RPMI8226 (cell line): ENCODE data around the gene SH3GLB2.
"Not testable (repeated sequence)": the region's sequence is repeated elsewhere in the genome, so short reads cannot be mapped to it uniquely, and the experiment has no call there.

ENCODE experiments used
- DNase-seq: peaks from one replicate; pipeline ENCODE4 v3.0.0-alpha.2; 2015

SH3GLB2 gene

DNA sequence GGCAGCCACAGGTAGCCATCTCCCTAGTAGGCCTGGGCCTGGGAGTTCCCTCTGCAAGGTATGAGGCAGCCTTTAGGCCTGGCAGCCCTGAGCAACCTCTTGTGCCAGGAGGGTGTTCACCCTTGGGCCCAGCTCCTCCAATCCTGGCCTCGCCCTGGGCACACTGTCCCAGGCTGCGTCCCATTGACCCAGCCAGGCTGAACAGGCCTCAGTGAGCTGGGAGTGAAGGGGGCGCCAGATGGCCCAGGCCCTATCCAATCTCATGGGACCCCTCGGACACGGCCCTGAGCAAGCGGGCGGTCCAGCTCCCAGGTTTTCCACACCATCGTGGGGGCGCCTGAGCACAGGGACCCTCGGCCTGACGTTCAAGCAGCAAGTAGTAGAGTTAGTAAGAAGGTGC lies 14.5 kb downstream of the SH3GLB2 start:
- DNase-seq, result no peak

DNA sequence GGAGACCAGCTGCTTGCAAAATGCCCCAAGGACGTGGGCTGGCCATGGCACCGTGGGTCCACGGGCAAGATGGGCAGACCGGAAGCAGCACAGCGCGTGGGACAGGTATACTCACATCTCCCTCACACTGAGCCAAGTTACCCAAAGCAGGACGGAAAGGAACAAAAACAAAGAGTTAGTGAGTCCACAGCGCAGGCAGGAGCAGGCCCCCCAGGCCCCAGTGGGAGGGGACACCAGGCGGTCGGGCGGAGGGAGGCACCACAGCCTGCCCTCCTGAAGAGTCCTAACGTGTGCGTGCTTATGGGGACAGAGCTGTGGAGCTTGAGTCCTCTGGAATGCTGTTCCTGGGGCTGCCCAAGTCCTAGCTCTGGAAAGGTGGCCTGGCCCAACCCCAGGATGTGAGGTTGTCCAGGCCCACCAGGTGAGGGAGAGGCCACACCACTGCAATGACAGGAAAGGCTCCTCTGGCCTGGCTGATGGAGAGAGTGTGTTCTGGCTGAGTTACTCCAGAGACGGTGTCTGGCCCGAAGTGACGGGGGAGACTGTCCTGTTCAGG lies 15.2 kb downstream of the SH3GLB2 start:
- DNase-seq, result no peak

- DNase-seq, result no peak
These were observed 15.8 kb downstream of the SH3GLB2 start for GRCh38 chr9:129012343-129012742.

DNA sequence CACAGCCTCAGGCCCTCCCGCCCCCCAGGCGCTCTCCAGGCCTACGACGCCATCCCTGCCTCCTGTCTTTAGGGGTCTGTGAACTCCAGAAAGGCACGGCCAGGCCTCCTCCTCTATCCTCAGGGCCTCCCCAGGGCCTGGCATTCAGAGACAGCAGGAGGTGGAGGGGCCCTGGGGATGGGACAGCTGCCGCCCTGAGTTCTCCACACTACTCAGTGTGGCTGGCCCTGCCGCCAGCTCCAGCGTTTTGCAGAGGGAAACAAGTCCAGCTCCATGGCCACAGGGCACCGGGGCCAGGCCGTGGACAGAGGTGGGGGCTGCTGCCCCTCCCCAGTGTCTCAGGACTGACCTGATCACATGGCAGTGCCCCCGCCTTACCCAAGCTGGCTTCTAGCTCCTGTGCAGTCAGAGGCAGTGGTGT lies 16.4 kb downstream of the SH3GLB2 start:
- no peak for DNase-seq

DNA sequence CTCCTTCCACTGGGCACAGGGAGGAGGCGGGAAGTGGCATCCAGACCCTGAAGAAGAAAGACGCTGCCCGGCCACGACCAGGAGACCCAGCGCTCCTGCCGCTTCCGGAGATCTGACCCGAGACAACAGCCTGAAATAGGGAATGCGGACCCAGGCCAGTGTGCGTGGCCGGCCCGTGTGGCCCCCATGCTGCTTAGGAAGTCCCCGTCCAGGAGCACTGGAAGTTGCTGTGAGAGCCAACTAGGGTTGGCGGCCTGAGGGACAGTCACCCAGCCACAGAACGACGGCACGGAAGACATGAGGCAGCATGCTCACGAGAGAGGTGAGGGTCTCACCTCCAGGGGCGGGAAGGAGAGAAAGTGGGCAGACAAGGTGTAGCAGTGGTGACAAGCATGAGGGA lies 17.0 kb downstream of the SH3GLB2 start:
- no peak for DNase-seq

DNA sequence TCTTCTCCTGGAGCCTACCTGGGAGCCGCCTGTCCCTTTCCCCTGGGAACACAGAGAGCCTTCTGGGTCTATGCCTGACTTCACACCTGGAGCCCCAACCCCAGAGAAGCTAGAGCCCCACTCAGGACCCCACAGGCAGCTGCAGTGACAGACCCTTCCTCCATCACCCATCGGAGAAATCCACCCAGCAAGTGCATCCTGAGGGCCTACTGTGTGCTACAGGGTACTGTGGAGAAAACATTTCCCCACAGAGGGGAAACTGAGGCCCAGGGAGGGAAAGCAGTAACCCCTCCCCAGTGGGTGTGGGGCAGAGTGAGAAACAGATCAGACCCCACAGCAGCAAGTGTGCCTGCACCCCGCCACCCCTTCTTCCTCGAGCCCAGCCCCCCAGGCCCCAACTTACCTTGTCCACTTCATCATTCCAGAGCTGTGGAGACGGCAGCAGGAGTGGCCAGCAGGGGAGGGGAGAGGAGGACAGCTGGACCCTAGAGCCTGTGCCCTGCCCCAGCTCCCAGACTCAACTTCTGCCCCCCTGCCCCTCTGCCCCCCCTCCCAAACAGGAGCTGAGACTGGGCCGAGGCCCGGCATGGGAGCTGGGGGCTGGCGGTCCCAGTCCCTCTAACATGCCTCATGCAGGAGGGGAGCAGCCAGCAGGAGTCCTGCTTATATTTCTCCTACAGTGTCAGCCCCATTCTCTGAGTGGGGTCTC lies 17.7 kb downstream of the SH3GLB2 start:
- no peak for DNase-seq

GRCh38 chr9:129009584-129010141 lies 18.5 kb downstream of the SH3GLB2 start:
- DNase-seq, result no peak

- no peak for DNase-seq
These were observed 19.0 kb downstream of the SH3GLB2 start for GRCh38 chr9:129008986-129009583.

DNA sequence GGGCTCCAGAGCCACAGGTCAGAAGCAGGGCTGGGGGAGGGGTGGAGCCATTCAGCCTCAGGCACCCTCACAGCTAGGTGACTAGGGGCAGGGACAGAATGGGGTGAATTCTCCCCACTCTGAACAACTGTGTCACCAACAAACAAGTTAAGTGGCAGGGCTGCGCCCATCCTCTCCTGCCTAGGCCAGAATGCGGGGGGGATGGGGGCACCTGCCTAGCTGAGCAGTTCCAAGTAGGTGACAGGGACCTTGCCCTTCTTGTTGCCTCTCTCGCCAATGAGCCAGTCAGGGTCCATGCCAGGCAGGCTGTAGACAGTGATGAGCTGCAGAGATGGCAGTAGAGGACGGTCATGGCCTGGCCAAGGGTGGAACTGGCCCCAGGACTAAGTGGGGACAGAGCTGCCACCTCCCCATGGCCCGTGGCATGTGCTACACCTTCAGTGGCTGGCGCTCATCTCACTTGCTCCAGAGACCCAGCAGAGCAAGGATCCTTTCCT lies 19.6 kb downstream of the SH3GLB2 start:
- no peak for DNase-seq

- no peak for DNase-seq
These were observed 20.2 kb downstream of the SH3GLB2 start for GRCh38 chr9:129007766-129008468.

DNA sequence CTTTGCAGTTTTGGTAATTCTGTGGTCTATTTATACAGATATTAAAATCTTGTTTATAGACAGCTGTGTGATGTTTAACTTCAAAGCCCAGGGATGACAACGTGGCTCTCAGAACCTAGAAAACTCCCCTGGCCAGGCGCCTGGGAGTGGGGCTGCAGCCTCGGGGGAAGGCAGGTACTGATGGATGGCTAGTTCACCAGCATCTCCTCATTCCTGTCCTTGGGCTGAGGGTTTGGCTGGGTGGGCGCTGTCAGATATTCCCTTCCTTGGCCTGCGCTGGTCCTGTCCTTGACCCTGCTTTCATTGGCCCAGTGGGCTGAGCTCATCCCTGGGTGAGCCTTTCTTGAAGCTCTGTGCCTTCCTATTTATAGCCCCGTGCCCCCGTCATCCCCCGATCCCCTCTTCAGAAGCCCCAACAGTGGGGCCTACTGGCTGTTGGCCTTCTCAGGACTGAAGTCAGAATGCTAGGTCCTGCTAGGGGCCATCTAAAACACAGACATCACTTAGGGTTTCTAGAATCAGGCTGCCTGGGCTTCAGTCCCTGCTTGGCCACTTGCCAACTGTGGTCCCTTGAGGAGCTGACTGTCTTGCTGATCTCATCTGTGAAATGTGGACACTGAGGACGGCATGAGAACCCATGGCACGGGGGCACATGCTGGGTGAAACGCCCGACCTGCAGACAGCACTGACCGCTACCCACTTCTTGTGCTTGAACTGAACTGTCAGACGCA lies 20.9 kb downstream of the SH3GLB2 start:
- no peak for DNase-seq

DNA sequence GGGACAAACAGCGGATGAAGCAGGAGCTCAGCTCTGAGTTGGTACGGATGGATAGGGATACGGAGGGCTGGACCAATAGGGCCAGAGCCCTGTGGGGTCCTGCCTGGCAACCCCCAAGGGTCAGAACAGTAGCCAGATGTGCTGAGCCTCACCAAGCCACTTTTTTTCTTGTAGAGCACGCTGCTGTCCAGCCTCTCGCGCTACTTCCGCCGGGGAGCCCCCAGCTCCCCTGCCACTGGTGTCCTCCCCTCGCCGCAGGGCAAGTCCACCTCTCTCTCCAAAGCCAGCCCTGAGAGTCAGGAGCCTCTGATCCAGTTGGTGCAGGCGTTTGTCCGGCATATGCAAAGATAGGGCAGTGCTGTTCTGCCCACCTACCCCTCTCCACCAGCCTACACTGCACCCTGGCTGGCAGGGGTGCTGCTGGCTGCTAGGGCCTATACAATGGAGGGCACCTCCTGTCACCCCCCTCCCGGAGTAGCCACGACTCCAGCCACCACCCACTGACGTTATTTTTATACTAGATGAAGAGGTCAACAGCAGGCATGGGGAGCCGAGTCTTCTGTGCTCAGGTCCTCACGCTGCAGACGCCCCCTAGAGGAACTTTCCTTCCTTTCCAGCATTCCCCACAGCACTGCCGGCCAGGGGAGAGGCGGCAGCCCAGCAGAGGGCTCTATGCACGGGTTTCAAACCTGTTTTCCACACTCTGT lies 21.6 kb downstream of the SH3GLB2 start:
- DNase-seq, result peak; percentile 88

GRCh38 chr9:129005336-129005997 lies 22.7 kb downstream of the SH3GLB2 start:
- no peak for DNase-seq

- DNase-seq, result not testable (repeated sequence)
These were observed 24.0 kb downstream of the SH3GLB2 start for GRCh38 chr9:129004173-129004572.

DNA sequence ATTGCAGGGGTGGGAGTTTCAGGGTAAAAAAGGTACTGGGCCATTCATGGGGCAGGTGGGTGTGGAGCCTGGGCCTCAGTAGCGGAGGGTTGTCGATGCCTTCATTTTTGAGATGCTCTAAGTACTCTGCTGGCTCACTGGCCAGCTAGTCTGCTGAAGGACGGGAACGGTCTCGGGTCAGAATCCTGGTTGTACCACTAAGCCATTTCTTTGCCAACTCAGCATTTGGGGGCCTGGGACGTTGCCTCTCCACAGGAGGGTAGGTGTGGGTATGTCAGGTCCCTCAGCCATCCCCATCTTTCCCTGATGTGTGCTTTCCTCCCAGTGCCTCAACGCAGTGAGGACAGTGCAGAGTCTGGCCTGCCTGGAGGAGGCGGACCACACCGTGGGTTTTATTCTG lies 25.1 kb downstream of the SH3GLB2 start:
- DNase-seq, result no peak

DNA sequence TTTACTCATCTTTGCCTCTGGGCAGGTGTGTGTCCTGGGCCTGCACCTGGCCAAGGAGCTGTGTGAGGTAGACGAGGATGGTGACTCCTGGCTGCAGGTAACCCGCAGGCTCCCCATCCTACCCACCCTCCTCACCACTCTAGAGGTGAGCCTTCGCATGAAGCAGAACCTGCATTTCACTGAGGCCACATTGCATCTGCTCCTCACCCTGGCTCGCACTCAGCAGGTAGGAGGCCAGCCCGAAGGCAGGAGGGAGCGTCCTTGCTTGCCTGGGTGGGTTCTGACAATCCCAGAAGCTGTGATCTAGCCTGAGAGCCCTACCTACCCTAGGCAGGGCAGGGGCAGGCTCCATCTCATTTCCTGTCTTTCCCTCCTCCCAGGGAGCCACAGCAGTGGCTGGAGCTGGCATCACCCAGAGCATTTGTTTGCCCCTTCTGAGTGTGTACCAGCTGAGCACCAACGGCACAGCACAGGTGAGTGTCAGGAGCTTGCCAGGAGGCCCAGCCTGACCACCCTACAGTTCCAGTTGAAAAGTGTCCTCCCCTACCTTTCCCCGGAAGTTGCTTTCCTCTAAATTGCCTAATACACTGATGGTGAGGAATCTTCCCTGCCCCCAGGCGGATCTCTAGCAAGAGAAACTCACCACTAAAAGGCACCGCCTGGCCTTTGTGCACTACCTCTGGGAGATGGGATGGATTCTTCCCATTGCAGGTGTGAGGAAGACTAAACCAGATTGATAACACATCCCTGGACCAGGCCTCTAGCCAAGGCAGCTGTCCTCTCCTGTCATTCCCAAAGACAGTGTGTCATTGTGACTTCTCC lies 26.4 kb downstream of the SH3GLB2 start:
- DNase-seq, result no peak

- DNase-seq, result no peak
These were observed 28.4 kb downstream of the SH3GLB2 start for GRCh38 chr9:128999581-129000206.

GRCh38 chr9:128998462-128998861 lies 29.7 kb downstream of the SH3GLB2 start:
- DNase-seq, result no peak

DNA sequence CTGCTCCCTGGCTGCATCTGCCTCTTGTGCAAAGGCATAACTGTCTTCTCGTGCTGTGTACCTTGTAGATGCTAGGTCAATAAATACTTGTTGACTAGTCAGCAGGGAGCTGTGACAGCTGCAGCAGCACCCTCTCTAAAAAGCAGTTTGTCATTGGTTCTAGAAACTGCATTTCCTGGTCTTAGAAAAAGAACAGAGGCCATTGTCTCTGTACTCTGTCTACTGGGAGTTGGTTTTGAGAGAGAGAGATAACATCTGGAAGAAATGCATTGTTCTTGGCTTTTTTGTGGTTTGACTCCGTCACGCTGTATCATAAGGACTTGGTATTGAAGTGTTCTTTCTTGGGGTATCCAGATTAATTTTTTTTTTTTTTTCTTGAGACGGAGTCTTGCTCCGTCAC lies 32.3 kb downstream of the SH3GLB2 start:
- no peak for DNase-seq

- DNase-seq, result peak; percentile 37
These were observed 35.1 kb downstream of the SH3GLB2 start for GRCh38 chr9:128992995-128993394.
